Measurements from ENCODE around the gene SLC49A3.
A peak's percentile ranks its signal among the peaks of the same experiment; 100 is the strongest.

SLC49A3 gene

GRCh38 chr4:633976-634598, 54.9 kb downstream of the SLC49A3 start:
- no peak overlapping the region for H3K18ac ChIP-seq (ENCODE audit: low read length)
- H3K9me3 ChIP-seq (ENCODE audit: insufficient read depth, low read depth, low read length), result peaks cover 23% of the 10 kb centered on the region
- no CpG with 5 or more reads among the region's 15 CpGs for WGBS (ENCODE audit: extremely low coverage, insufficient coverage, insufficient read length)
- no peaks in the 10 kb centered on the region for H3K27me3 ChIP-seq (ENCODE audit: insufficient read depth, low read length)
- no peaks in the 10 kb centered on the region for H3K4me1 ChIP-seq (ENCODE audit: control insufficient read depth in 1 of 2, insufficient read depth in 2 of 2, low read length in 2 of 2)
- H3K9ac ChIP-seq (ENCODE audit: low read length), result no peak overlapping the region
- H4K12ac ChIP-seq (ENCODE audit: low read depth, low read length), result no peak overlapping the region
- H2AFZ ChIP-seq (ENCODE audit: insufficient read depth, low read length, poor library complexity), result no peak overlapping the region
- H4K91ac ChIP-seq (ENCODE audit: low read depth, low read length), result no peak overlapping the region
- no peak overlapping the region for H3K4me3 ChIP-seq (ENCODE audit: low read depth, low read length)
- no peak overlapping the region for H3K27ac ChIP-seq (ENCODE audit: low read depth, low read length)
- H2BK12ac ChIP-seq (ENCODE audit: low read length), result no peak overlapping the region
- no peak overlapping the region for H2BK120ac ChIP-seq (ENCODE audit: insufficient read depth, low read length, poor library complexity)
- no peaks in the 10 kb centered on the region for H3K36me3 ChIP-seq (ENCODE audit: control insufficient read depth in 1 of 2, insufficient read depth in 2 of 2, low read length in 2 of 2)
- no peak overlapping the region for H4K8ac ChIP-seq (ENCODE audit: low read depth, low read length)
- H3K4ac ChIP-seq (ENCODE audit: low read depth, low read length), result no peak overlapping the region
- H3K79me2 ChIP-seq (ENCODE audit: control insufficient read depth, insufficient read depth, low read length, poor library complexity), result no peaks in the 10 kb centered on the region
- no peak for DNase-seq
- H3K14ac ChIP-seq (ENCODE audit: low read length), result no peak overlapping the region
- H2AK5ac ChIP-seq (ENCODE audit: low read length), result no peak overlapping the region
- no peak overlapping the region for H3K23ac ChIP-seq (ENCODE audit: low read length)
- no peaks in the 10 kb centered on the region for H3K79me1 ChIP-seq (ENCODE audit: low read length)
- no peak overlapping the region for H2BK5ac ChIP-seq (ENCODE audit: low read depth, low read length, poor library complexity)
- H3K4me2 ChIP-seq (ENCODE audit: low read length), result no peak overlapping the region

DNA sequence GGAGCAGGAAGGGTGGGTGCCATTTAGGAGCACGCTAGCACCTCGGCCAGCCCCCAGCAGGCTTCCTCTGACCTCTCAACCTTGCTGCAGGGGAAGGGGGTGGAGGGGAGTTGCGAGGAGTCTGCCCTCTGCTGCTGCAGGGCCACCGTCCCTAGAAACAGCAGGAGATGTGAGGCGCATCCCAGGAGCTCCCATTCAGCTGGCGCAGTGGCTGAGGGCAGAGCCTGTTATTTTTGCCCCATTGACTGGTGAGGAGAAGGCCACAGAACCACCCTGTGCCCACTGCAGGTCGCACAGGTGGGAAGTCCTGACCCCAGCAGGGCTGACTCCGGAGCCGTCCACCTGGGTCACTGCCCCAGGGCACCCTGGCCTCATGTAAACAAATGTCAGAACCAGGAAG, 55.5 kb downstream of the SLC49A3 start:
- Histone ChIP-seq H4K91ac (ENCODE audit: low read depth, low read length) (no peak overlapping the region), H2AK5ac (ENCODE audit: low read length) (no peak overlapping the region), H3K79me2 (ENCODE audit: control insufficient read depth, insufficient read depth, low read length, poor library complexity) (no peaks in the 10 kb centered on the region), H2AFZ (ENCODE audit: insufficient read depth, low read length, poor library complexity) (no peak overlapping the region), H3K36me3 (ENCODE audit: control insufficient read depth in 1 of 2, insufficient read depth in 2 of 2, low read length in 2 of 2) (no peaks in the 10 kb centered on the region), H3K4me2 (ENCODE audit: low read length) (no peak overlapping the region), H3K14ac (ENCODE audit: low read length) (no peak overlapping the region), H3K27ac (ENCODE audit: low read depth, low read length) (no peak overlapping the region), H3K4ac (ENCODE audit: low read depth, low read length) (no peak overlapping the region), H3K4me1 (ENCODE audit: control insufficient read depth in 1 of 2, insufficient read depth in 2 of 2, low read length in 2 of 2) (no peaks in the 10 kb centered on the region), H3K4me3 (ENCODE audit: low read depth, low read length) (no peak overlapping the region), H3K9me3 (ENCODE audit: insufficient read depth, low read depth, low read length) (peaks cover 23% of the 10 kb centered on the region), H2BK5ac (ENCODE audit: low read depth, low read length, poor library complexity) (no peak overlapping the region), H3K9ac (ENCODE audit: low read length) (no peak overlapping the region), H3K23ac (ENCODE audit: low read length) (no peak overlapping the region), H4K8ac (ENCODE audit: low read depth, low read length) (no peak overlapping the region), H2BK12ac (ENCODE audit: low read length) (no peak overlapping the region), H3K18ac (ENCODE audit: low read length) (no peak overlapping the region), H4K12ac (ENCODE audit: low read depth, low read length) (no peak overlapping the region), H2BK120ac (ENCODE audit: insufficient read depth, low read length, poor library complexity) (no peak overlapping the region), H3K79me1 (ENCODE audit: low read length) (no peaks in the 10 kb centered on the region), H3K27me3 (ENCODE audit: insufficient read depth, low read length) (no peaks in the 10 kb centered on the region)
- no peak for DNase-seq
- no CpG with 5 or more reads among the region's 9 CpGs for WGBS (ENCODE audit: extremely low coverage, insufficient coverage, insufficient read length)

DNA sequence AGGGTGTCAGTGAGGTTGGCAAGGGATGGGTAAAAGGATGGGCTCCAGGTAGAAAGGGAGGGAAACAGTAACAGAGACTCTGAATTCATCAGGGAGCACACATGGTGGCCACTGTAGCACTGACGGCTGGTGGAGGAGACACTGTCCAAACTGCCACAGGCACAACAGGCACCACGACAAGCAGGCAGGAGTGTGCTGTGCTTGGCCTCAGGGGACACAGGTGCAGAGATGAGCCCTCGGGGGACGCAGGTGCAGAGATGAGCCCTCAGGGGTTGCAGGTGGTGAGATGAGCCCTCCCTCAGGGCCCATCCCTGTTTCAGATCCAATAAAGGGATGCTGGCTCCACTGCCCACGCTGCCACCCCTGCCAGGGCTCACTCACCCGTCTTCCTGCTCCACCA, 56.0 kb downstream of the SLC49A3 start:
- Histone ChIP-seq H3K79me2 (ENCODE audit: control insufficient read depth, insufficient read depth, low read length, poor library complexity) (no peaks in the 10 kb centered on the region), H3K18ac (ENCODE audit: low read length) (no peak overlapping the region), H3K36me3 (ENCODE audit: control insufficient read depth in 1 of 2, insufficient read depth in 2 of 2, low read length in 2 of 2) (no peaks in the 10 kb centered on the region), H4K91ac (ENCODE audit: low read depth, low read length) (no peak overlapping the region), H3K4me3 (ENCODE audit: low read depth, low read length) (no peak overlapping the region), H2BK12ac (ENCODE audit: low read length) (no peak overlapping the region), H3K4me1 (ENCODE audit: control insufficient read depth in 1 of 2, insufficient read depth in 2 of 2, low read length in 2 of 2) (no peaks in the 10 kb centered on the region), H4K8ac (ENCODE audit: low read depth, low read length) (no peak overlapping the region), H3K14ac (ENCODE audit: low read length) (no peak overlapping the region), H4K12ac (ENCODE audit: low read depth, low read length) (no peak overlapping the region), H3K23ac (ENCODE audit: low read length) (no peak overlapping the region), H2AFZ (ENCODE audit: insufficient read depth, low read length, poor library complexity) (no peak overlapping the region), H3K9ac (ENCODE audit: low read length) (no peak overlapping the region), H3K9me3 (ENCODE audit: insufficient read depth, low read depth, low read length) (peaks cover 23% of the 10 kb centered on the region), H3K27ac (ENCODE audit: low read depth, low read length) (no peak overlapping the region), H2BK5ac (ENCODE audit: low read depth, low read length, poor library complexity) (no peak overlapping the region), H3K79me1 (ENCODE audit: low read length) (no peaks in the 10 kb centered on the region), H3K4ac (ENCODE audit: low read depth, low read length) (no peak overlapping the region), H3K27me3 (ENCODE audit: insufficient read depth, low read length) (no peaks in the 10 kb centered on the region), H2BK120ac (ENCODE audit: insufficient read depth, low read length, poor library complexity) (no peak overlapping the region), H2AK5ac (ENCODE audit: low read length) (no peak overlapping the region), H3K4me2 (ENCODE audit: low read length) (no peak overlapping the region)
- peak in 1 of 2 donors; percentile 13 for DNase-seq
- WGBS (ENCODE audit: extremely low coverage, insufficient coverage, insufficient read length), result no CpG with 5 or more reads among the region's 6 CpGs

DNA sequence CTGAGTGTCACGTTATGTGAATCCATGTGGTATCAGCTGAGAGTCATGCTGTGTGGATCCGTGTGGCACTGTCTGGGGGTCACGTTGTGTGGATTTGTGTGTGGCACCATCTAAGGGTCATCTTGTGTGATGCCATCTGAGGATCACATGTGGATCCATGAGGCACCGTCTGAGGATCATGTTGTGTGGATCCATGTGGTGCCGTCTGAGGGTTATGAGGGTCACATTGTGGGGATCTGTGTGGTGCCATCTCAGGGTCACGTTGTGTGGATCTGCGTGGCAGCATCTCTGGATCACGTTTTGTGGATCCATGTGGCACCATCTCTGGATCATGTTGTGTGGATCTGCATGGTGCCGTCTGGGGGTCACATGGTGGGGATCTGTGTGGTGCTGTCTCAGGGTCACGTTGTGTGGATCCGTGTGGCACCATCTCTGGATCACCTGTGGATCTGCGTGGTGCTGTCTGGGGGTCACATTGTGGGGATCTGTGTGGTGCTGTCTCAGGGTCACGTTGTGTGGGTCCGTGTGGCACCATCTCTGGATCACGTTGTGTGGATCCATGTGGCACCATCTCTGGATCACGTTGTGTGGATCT, 56.7 kb downstream of the SLC49A3 start:
- no peak overlapping the region for H3K9ac ChIP-seq (ENCODE audit: low read length)
- no peak overlapping the region for H2BK5ac ChIP-seq (ENCODE audit: low read depth, low read length, poor library complexity)
- no peaks in the 10 kb centered on the region for H3K36me3 ChIP-seq (ENCODE audit: control insufficient read depth in 1 of 2, insufficient read depth in 2 of 2, low read length in 2 of 2)
- no peak overlapping the region for H2BK12ac ChIP-seq (ENCODE audit: low read length)
- no CpG with 5 or more reads among the region's 16 CpGs for WGBS (ENCODE audit: extremely low coverage, insufficient coverage, insufficient read length)
- no peak overlapping the region for H3K27ac ChIP-seq (ENCODE audit: low read depth, low read length)
- H3K4me2 ChIP-seq (ENCODE audit: low read length), result no peak overlapping the region
- H3K23ac ChIP-seq (ENCODE audit: low read length), result no peak overlapping the region
- no peak overlapping the region for H3K14ac ChIP-seq (ENCODE audit: low read length)
- no peak for DNase-seq
- no peak overlapping the region for H2AK5ac ChIP-seq (ENCODE audit: low read length)
- no peak overlapping the region for H2BK120ac ChIP-seq (ENCODE audit: insufficient read depth, low read length, poor library complexity)
- no peak overlapping the region for H4K91ac ChIP-seq (ENCODE audit: low read depth, low read length)
- no peak overlapping the region for H2AFZ ChIP-seq (ENCODE audit: insufficient read depth, low read length, poor library complexity)
- H4K12ac ChIP-seq (ENCODE audit: low read depth, low read length), result no peak overlapping the region
- no peaks in the 10 kb centered on the region for H3K79me1 ChIP-seq (ENCODE audit: low read length)
- H4K8ac ChIP-seq (ENCODE audit: low read depth, low read length), result no peak overlapping the region
- H3K9me3 ChIP-seq (ENCODE audit: insufficient read depth, low read depth, low read length), result peaks cover 23% of the 10 kb centered on the region
- no peaks in the 10 kb centered on the region for H3K79me2 ChIP-seq (ENCODE audit: control insufficient read depth, insufficient read depth, low read length, poor library complexity)
- no peaks in the 10 kb centered on the region for H3K4me1 ChIP-seq (ENCODE audit: control insufficient read depth in 1 of 2, insufficient read depth in 2 of 2, low read length in 2 of 2)
- H3K27me3 ChIP-seq (ENCODE audit: insufficient read depth, low read length), result no peaks in the 10 kb centered on the region
- H3K4me3 ChIP-seq (ENCODE audit: low read depth, low read length), result no peak overlapping the region
- H3K18ac ChIP-seq (ENCODE audit: low read length), result no peak overlapping the region
- no peak overlapping the region for H3K4ac ChIP-seq (ENCODE audit: low read depth, low read length)

Data from trophoblast cell (in vitro differentiated cells and primary cell).